H1 (cell line): Measurements from ENCODE around the gene NEURL1. TPM values are rescaled to one million over a fixed set of nuclear protein-coding genes. Genes with fewer than 3 reads are reported as not detected.

Source experiments
- CTCF ChIA-PET: fragments of 300-600 bp; sonication (Branson Sonifier 250); formaldehyde crosslinking; loops from one replicate; lab custom pipeline; 2021; ENCODE audit not compliant: partially characterized antibody; lab: Charles Lee
- POLR2A ChIA-PET: fragments of 300-600 bp; sonication (Branson Sonifier 250); formaldehyde crosslinking; loops from one replicate; lab custom pipeline; 2021; ENCODE audit warnings: inconsistent platforms; ENCODE audit not compliant: partially characterized antibody; lab: Charles Lee
- DNase-seq, 2 experiments: peaks; one replicate each; pipeline versions ENCODE4 v3.0.0 to v3.0.0-alpha.2; 2010 to 2022; ENCODE audit warnings: low spot score in 2 of 2, low read depth in 1 of 2, mixed read lengths in 1 of 2
- FAIRE-seq: peaks from 2 replicates; lab custom pipeline; 2011; peaks lifted over from hg19 to GRCh38; lab: Jason Lieb, UNC
- H2AFZ ChIP-seq: 2 replicates; pipeline ENCODE4 v1.8.1; 2012; ENCODE audit warnings: low read length, inconsistent platforms
- H2AK5ac ChIP-seq: 2 replicates; pipeline ENCODE4 v1.6.1; 2013; ENCODE audit warnings: low read depth, low read length
- H2BK120ac ChIP-seq: replicated peaks from 2 replicates; pipeline ENCODE3; 2013; ENCODE audit warnings: low read depth, low read length, inconsistent platforms
- H2BK12ac ChIP-seq: 2 replicates; pipeline ENCODE4 v1.6.1; 2013; ENCODE audit warnings: low read depth, low read length
- H2BK15ac ChIP-seq: 2 replicates; pipeline ENCODE4 v1.6.1; 2013; ENCODE audit warnings: low read length
- H2BK20ac ChIP-seq: 2 replicates; pipeline ENCODE4 v1.6.1; 2013; ENCODE audit warnings: low read length
- H2BK5ac ChIP-seq: 2 replicates; pipeline ENCODE4 v1.6.1; 2013; ENCODE audit warnings: low read depth, low read length
- H3K14ac ChIP-seq: 2 replicates; pipeline ENCODE4 v1.6.1; 2013; ENCODE audit warnings: inconsistent platforms; ENCODE audit not compliant: insufficient read length
- H3K18ac ChIP-seq: 2 replicates; pipeline ENCODE4 v1.6.1; 2013; ENCODE audit warnings: low read length; ENCODE audit errors: extremely low read depth
- H3K23ac ChIP-seq: 2 replicates; pipeline ENCODE4 v1.6.1; 2013; ENCODE audit warnings: inconsistent platforms; ENCODE audit not compliant: insufficient read length
- H3K23me2 ChIP-seq: 2 replicates; pipeline ENCODE4 v1.6.1; 2013; ENCODE audit warnings: low read depth, low read length
- H3K27ac ChIP-seq: 2 replicates; pipeline ENCODE4 v1.6.1; 2011; ENCODE audit warnings: low read depth, low read length, inconsistent platforms
- H3K27me3 ChIP-seq, 4 experiments: replicated peaks in 1 of 4; 1 replicate in 1 of 4; 2 replicates in 3 of 4; pipeline versions ENCODE4 v1.6.1 to v1.8.1; 2011 to 2013; ENCODE audit warnings: low read length in 3 of 4, mild to moderate bottlenecking in 3 of 4, inconsistent platforms in 2 of 4, mixed read lengths in 2 of 4, moderate library complexity in 1 of 4; ENCODE audit not compliant: control insufficient read depth in 3 of 4, insufficient read depth in 3 of 4; ENCODE audit errors: extremely low read depth in 1 of 4
- H3K36me3 ChIP-seq, 4 experiments: 2 replicates each; pipeline versions ENCODE4 v1.6.1 to v1.8.1; 2011 to 2013; ENCODE audit warnings: mild to moderate bottlenecking in 4 of 4, low read length in 3 of 4, moderate library complexity in 2 of 4, control low read depth in 1 of 4, inconsistent platforms in 1 of 4; ENCODE audit not compliant: insufficient read depth in 4 of 4, control insufficient read depth in 2 of 4
- H3K4ac ChIP-seq: replicated peaks from 2 replicates; pipeline ENCODE3; 2013; ENCODE audit warnings: low read length, low read depth, mixed read lengths, inconsistent platforms; ENCODE audit not compliant: insufficient read length
- H3K4me1 ChIP-seq, 4 experiments: replicated peaks in 1 of 4; 1 replicate in 1 of 4; 2 replicates in 3 of 4; pipeline versions ENCODE4 v1.6.1 to v1.8.1; 2011 to 2013; ENCODE audit warnings: low read length in 3 of 4, inconsistent platforms in 2 of 4, mixed read lengths in 1 of 4; ENCODE audit not compliant: insufficient read depth in 4 of 4, control insufficient read depth in 3 of 4
- H3K4me2 ChIP-seq, 2 experiments: 2 replicates each; pipeline versions ENCODE4 v1.6.1 to v1.8.1; 2011 to 2013; ENCODE audit warnings: low read depth in 2 of 2, low read length in 2 of 2, control low read depth in 1 of 2, inconsistent platforms in 1 of 2, mild to moderate bottlenecking in 1 of 2; ENCODE audit not compliant: insufficient read depth in 1 of 2
- H3K4me3 ChIP-seq, 4 experiments: fragments of 200-600, 300-600 bp in 1 of 4; sonication (generic), shearing (Covaris generic), sonication (Bioruptor Twin) in 1 of 4; 2 replicates each; pipeline versions ENCODE4 v1.5.1 to v1.8.1; 2011 to 2016; ENCODE audit warnings: low read length in 4 of 4, low read depth in 3 of 4, control low read depth in 2 of 4, inconsistent platforms in 2 of 4, mild to moderate bottlenecking in 2 of 4, mixed read lengths in 1 of 4, moderate library complexity in 1 of 4; ENCODE audit not compliant: insufficient read depth in 2 of 4; ENCODE audit errors: extremely low read depth in 1 of 4
- H3K56ac ChIP-seq: replicated peaks from 2 replicates; pipeline ENCODE3; 2013; ENCODE audit warnings: low read depth, mild to moderate bottlenecking, mixed read lengths, low read length, inconsistent platforms; ENCODE audit not compliant: insufficient read length
- H3K79me1 ChIP-seq: 2 replicates; pipeline ENCODE4 v1.6.1; 2013; ENCODE audit warnings: low read depth, low read length, control low read depth
- H3K79me2 ChIP-seq, 2 experiments: 2 replicates each; pipeline versions ENCODE4 v1.6.1 to v1.8.1; 2012 to 2013; ENCODE audit warnings: low read length in 2 of 2, mild to moderate bottlenecking in 2 of 2, inconsistent platforms in 1 of 2; ENCODE audit not compliant: insufficient read depth in 2 of 2, control insufficient read depth in 1 of 2
- H3K9ac ChIP-seq, 4 experiments: replicated peaks in 1 of 4; 1 replicate in 1 of 4; 2 replicates in 3 of 4; pipeline versions ENCODE4 v1.6.1 to v1.8.1; 2011 to 2013; ENCODE audit warnings: low read depth in 3 of 4, low read length in 3 of 4, control low read depth in 2 of 4, mild to moderate bottlenecking in 2 of 4, moderate library complexity in 2 of 4, inconsistent platforms in 1 of 4; ENCODE audit errors: extremely low read depth in 1 of 4
- H3K9me3 ChIP-seq, 2 experiments: 2 replicates each; pipeline versions ENCODE4 v1.6.1 to v1.8.1; 2012 to 2013; ENCODE audit warnings: mild to moderate bottlenecking in 2 of 2, moderate library complexity in 2 of 2, control low read depth in 1 of 2, inconsistent platforms in 1 of 2, low read depth in 1 of 2, low read length in 1 of 2, mixed read lengths in 1 of 2; ENCODE audit not compliant: insufficient read depth in 2 of 2
- H4K20me1 ChIP-seq, 2 experiments: replicated peaks in 1 of 2; 2 replicates each; pipeline versions ENCODE3 to v1.8.1; 2011 to 2013; ENCODE audit warnings: inconsistent platforms in 2 of 2, low read length in 2 of 2, mild to moderate bottlenecking in 1 of 2; ENCODE audit not compliant: insufficient read depth in 2 of 2, control insufficient read depth in 1 of 2
- H4K5ac ChIP-seq: 2 replicates; pipeline ENCODE4 v1.6.1; 2013; ENCODE audit warnings: low read length, low read depth, mixed read lengths, inconsistent platforms; ENCODE audit not compliant: insufficient read length
- H4K8ac ChIP-seq: 2 replicates; pipeline ENCODE4 v1.8.0; 2013; ENCODE audit warnings: mild to moderate bottlenecking, moderate library complexity, low read length, inconsistent platforms; ENCODE audit not compliant: insufficient read depth; ENCODE audit errors: extremely low read depth
- H4K91ac ChIP-seq: replicated peaks from 2 replicates; pipeline ENCODE3; 2013; ENCODE audit warnings: low read length, mixed read lengths, inconsistent platforms; ENCODE audit not compliant: insufficient read length
- ATF2 ChIP-seq: IDR thresholded peaks from 2 replicates; pipeline ENCODE4 v1.6.1; 2012; ENCODE audit warnings: low read length, inconsistent platforms
- CHD1 ChIP-seq: IDR thresholded peaks from 2 replicates; pipeline ENCODE4 v1.6.1; 2012; ENCODE audit warnings: low read depth, low read length, improper control_type of control experiment
- KDM4A ChIP-seq: IDR thresholded peaks from one replicate; pipeline ENCODE4 v1.7.1; 2012; ENCODE audit warnings: low read depth, mild to moderate bottlenecking, moderate library complexity, low read length, inconsistent platforms; ENCODE audit not compliant: severe bottlenecking
- NANOG ChIP-seq: IDR thresholded peaks from 2 replicates; pipeline ENCODE4 v1.6.1; 2011; ENCODE audit warnings: low read length, low read depth, mild to moderate bottlenecking, inconsistent platforms; ENCODE audit not compliant: insufficient read depth, poor library complexity, severe bottlenecking
- RBBP5 ChIP-seq: IDR thresholded peaks from 2 replicates; pipeline ENCODE4 v1.7.1; 2012; ENCODE audit warnings: low read depth, mild to moderate bottlenecking, inconsistent platforms, low read length, moderate library complexity, borderline replicate concordance
- SIX5 ChIP-seq: IDR thresholded peaks from 2 replicates; pipeline ENCODE4 v1.6.1; 2011; ENCODE audit warnings: mild to moderate bottlenecking, low read depth, low read length
- SP4 ChIP-seq: IDR thresholded peaks from 2 replicates; pipeline ENCODE4 v1.6.1; 2012; ENCODE audit warnings: low read length, inconsistent platforms
- TBP ChIP-seq: IDR thresholded peaks from 2 replicates; pipeline ENCODE4 v1.6.1; 2011; ENCODE audit warnings: low read depth, low read length, improper control_type of control experiment
- TEAD4 ChIP-seq: IDR thresholded peaks from 2 replicates; pipeline ENCODE4 v1.6.1; 2012; ENCODE audit warnings: low read depth, low read length, inconsistent platforms, mixed read lengths
- YY1 ChIP-seq: IDR thresholded peaks from 2 replicates; pipeline ENCODE4 v1.6.1; 2011; ENCODE audit warnings: low read depth, mild to moderate bottlenecking, low read length
- WGBS, 2 experiments: shearing (Covaris generic) in 1 of 2; methylation state at CpG; one replicate each; pipeline versions ENCODE4 v1.1.6 to v1.1.7; 2013 to 2015; ENCODE audit warnings: low lambda C conversion rate in 2 of 2, mixed read lengths in 2 of 2, inconsistent platforms in 1 of 2, low coverage in 1 of 2, missing lambda C conversion rate in 1 of 2; ENCODE audit not compliant: insufficient replicate concordance in 2 of 2, insufficient coverage in 1 of 2, insufficient read length in 1 of 2; ENCODE audit errors: extremely low coverage in 1 of 2, missing lambda C conversion rate in 1 of 2; 5-methylcytosine and 5-hydroxymethylcytosine counted together
- polyA plus RNA-seq, 7 experiments: library from polyadenylated mRNA; depleted of rRNA in 3 of 7; stranded (reverse) in 5 of 7; unstranded in 2 of 7; fragments of >200 nt in 5 of 7; fragments of 200-250 nt in 2 of 7; gene quantifications; 1 replicate in 5 of 7; 2 replicates in 1 of 7; 4 replicates in 1 of 7; pipeline versions ENCODE4 v1.2.1 to v1.2.3, GENCODE V29; 2011 to 2013; ENCODE audit warnings: missing spikeins in 2 of 7, mixed read lengths in 2 of 7
- total RNA-seq: library from RNA; stranded (reverse); fragmentation: NEBNext Ultra II Directional; extraction: Animal tissue kit (Norgen Biotek cat#: 25700); gene quantifications from 2 replicates; pipeline ENCODE4 v1.2.1, GENCODE V29; 2021

Gene NEURL1
- total and polyA plus RNA-seq, 2 of the 8 experiments (the other 6 are each of a cell fraction or from before 2014, with no cell fraction given) = 0.54 to 0.58 TPM

DNA sequence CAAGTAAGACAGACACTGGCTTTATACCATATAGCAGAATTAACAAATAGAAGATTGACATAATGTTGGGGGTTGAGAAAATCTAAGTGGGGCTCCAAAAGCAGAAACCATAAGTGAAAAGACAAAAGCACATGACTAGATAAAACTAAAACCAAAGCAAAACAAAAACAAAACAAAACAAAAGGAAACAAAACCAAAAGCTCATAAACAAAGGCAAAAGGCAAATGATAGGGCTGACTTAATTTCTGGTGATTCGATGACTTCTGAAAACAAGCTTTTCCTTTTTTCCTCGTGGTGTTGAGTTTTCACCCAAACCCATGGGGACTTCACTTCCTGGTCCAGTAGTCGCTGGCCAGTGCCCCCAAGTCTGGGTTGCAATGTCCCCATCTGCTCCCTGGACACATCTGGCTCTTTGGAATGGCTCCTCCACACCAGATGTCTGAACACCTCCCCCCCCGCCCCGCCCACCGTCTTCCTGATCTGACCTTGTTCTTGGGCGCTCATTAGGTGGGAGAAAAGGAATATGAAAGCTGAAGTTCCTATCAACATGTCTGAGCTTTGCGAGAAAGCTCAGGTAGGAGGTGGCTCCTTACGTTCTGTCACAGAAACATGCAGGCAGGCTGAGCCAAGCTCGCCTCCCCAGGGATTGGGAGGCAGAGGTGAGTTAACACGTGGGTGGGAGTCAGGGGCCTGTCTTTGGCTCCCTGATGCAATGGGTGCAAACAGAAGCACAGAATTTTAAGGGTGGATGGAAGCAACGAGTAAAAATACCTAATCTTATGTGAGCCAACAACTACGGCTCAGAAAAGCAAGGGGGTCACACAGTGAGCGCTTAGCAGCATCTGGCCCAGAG lies 121.0 kb downstream of the NEURL1 start:
- H3K4me1 ChIP-seq = no peaks in the 10 kb centered on the region; a peak in 1 of 7 replicates
- no peak overlapping the region for H3K56ac ChIP-seq
- H2BK120ac ChIP-seq = no peak overlapping the region
- TF ChIP-seq CHD1 = no peak
- no peak for TF ChIP-seq SP4
- no peak for TF ChIP-seq YY1
- no peak for TF ChIP-seq TBP
- no peak for TF ChIP-seq RBBP5
- TF ChIP-seq KDM4A = no peak
- no peak for TF ChIP-seq TEAD4
- TF ChIP-seq SIX5 = no peak
- no peak for TF ChIP-seq NANOG
- no peak for TF ChIP-seq ATF2
- no peaks in the 10 kb centered on the region; a peak in 1 of 8 replicates for H3K36me3 ChIP-seq
- CTCF ChIA-PET = interaction anchor here (0.7 to 10.9 kb wide), 13 partner anchors 9 to 96 kb away, joined by 3 to 91 read pairs (median 6); no protein-coding TSS in a partner anchor
- H3K27ac ChIP-seq = no peak overlapping the region
- H2AK5ac ChIP-seq = no peak overlapping the region
- no peaks in the 10 kb centered on the region for H3K79me2 ChIP-seq
- FAIRE-seq = no peak
- no peak overlapping the region for H2BK15ac ChIP-seq
- no peak overlapping the region for H2AFZ ChIP-seq
- POLR2A ChIA-PET = interaction anchor here (0.6 to 2.6 kb wide), 4 partner anchors 9 to 688 kb away, joined by 3 to 8 read pairs (median 4); no protein-coding TSS in a partner anchor
- 89% methylated on average over 14 of the region's 14 CpGs; no CpG with 5 or more reads in 1 of the 2 experiments for WGBS, 2 experiments
- H4K8ac ChIP-seq = no peak overlapping the region
- H3K23me2 ChIP-seq = peaks cover 2% of the 10 kb centered on the region; the same call in 1 of the 2 replicates
- no peak overlapping the region for H4K91ac ChIP-seq
- H3K27me3 ChIP-seq = no peaks in the 10 kb centered on the region; a peak in 1 of 7 replicates
- H2BK12ac ChIP-seq = no peak overlapping the region
- DNase-seq = no peak
- no peaks in the 10 kb centered on the region for H4K20me1 ChIP-seq
- H3K4me3 ChIP-seq = no peak overlapping the region
- H3K9ac ChIP-seq = no peak overlapping the region
- no peak overlapping the region for H3K23ac ChIP-seq
- H2BK5ac ChIP-seq = 0 out of 2 replicates have a peak overlapping the region, but pooled peaks have one; percentile 24
- H3K9me3 ChIP-seq = no peaks in the 10 kb centered on the region
- H3K4ac ChIP-seq = no peak overlapping the region
- no peak overlapping the region for H3K18ac ChIP-seq
- H3K14ac ChIP-seq = no peak overlapping the region
- H4K5ac ChIP-seq = no peak overlapping the region
- no peaks in the 10 kb centered on the region for H3K79me1 ChIP-seq
- H3K4me2 ChIP-seq = no peak overlapping the region
- no peak overlapping the region for H2BK20ac ChIP-seq
